Measurements from ENCODE around the gene AMZ2.
"Not testable (repeated sequence)": the region's sequence is repeated elsewhere in the genome, so short reads cannot be mapped to it uniquely, and the experiment has no call there.

Gene AMZ2

GRCh38 chr17:68220786-68221185, 27.1 kb upstream of the AMZ2 start:
- not testable (repeated sequence) for DNase-seq

- no peak for DNase-seq
These were observed 26.1 kb upstream of the AMZ2 start for GRCh38 chr17:68221786-68222185.

GRCh38 chr17:68222606-68223005, 25.2 kb upstream of the AMZ2 start:
- no peak for DNase-seq

GRCh38 chr17:68225055-68225454, 22.8 kb upstream of the AMZ2 start:
- DNase-seq = not testable (repeated sequence)

- not testable (repeated sequence) for DNase-seq
These were observed 19.7 kb upstream of the AMZ2 start for GRCh38 chr17:68228039-68228680.

- DNase-seq = no peak
These were observed 18.8 kb upstream of the AMZ2 start for GRCh38 chr17:68228817-68229570.

GRCh38 chr17:68229619-68230018, 18.2 kb upstream of the AMZ2 start:
- DNase-seq = no peak

GRCh38 chr17:68231131-68231530, 16.7 kb upstream of the AMZ2 start:
- not testable (repeated sequence) for DNase-seq

GRCh38 chr17:68231541-68231940, 16.3 kb upstream of the AMZ2 start:
- no peak for DNase-seq

- DNase-seq = not testable (repeated sequence)
These were observed 15.1 kb upstream of the AMZ2 start for GRCh38 chr17:68232741-68233140.

GRCh38 chr17:68234726-68235335, 13.0 kb upstream of the AMZ2 start:
- DNase-seq = peak in 1 of 2 experiments; percentile 38

- DNase-seq = not testable (repeated sequence)
These were observed 12.5 kb upstream of the AMZ2 start for GRCh38 chr17:68235336-68235791.

- peak in 1 of 2 experiments; percentile 38 for DNase-seq
These were observed 10.3 kb upstream of the AMZ2 start for GRCh38 chr17:68237369-68238163.

GRCh38 chr17:68238164-68238870, 9.5 kb upstream of the AMZ2 start:
- no peak for DNase-seq

- DNase-seq = no peak
These were observed 9.0 kb upstream of the AMZ2 start for GRCh38 chr17:68238871-68239253.

GRCh38 chr17:68239632-68240366, 8.0 kb upstream of the AMZ2 start:
- no peak for DNase-seq

- DNase-seq = no peak
These were observed 1.4 kb upstream of the AMZ2 start for GRCh38 chr17:68246271-68247028.

GRCh38 chr17:68248199-68248825, 469 bp downstream of the AMZ2 start:
- DNase-seq = no peak

GRCh38 chr17:68248891-68249290, 1.0 kb downstream of the AMZ2 start:
- peak in 1 of 2 experiments; percentile 41 for DNase-seq

- no peak for DNase-seq
These were observed 1.5 kb downstream of the AMZ2 start for GRCh38 chr17:68249354-68249765.
